GM12878 (cell line): ENCODE measurements around the gene TYK2.
A peak's percentile ranks its signal among the peaks of the same experiment; 100 is the strongest.

ENCODE experiments used
- ASH2L ChIP-seq: fragments of 300-600, 200-600 bp; sonication (generic); IDR thresholded peaks from 2 replicates; pipeline ENCODE4 v1.6.1; 2017; ENCODE audit warnings: low read depth, mild to moderate bottlenecking, borderline replicate concordance
- BCL11A ChIP-seq: IDR thresholded peaks from 2 replicates; pipeline ENCODE4 v1.6.1; 2011; ENCODE audit warnings: low read depth, low read length
- CTCF ChIP-seq, 3 experiments: IDR thresholded peaks in 2 of 3; conservative IDR thresholded peaks in 1 of 3; 2 replicates each; pipeline ENCODE4 v1.5.1; 2011; ENCODE audit warnings: low read depth in 3 of 3, low read length in 3 of 3, mild to moderate bottlenecking in 3 of 3, control low read depth in 2 of 3, moderate library complexity in 2 of 3, inconsistent platforms in 1 of 3, mixed read lengths in 1 of 3; ENCODE audit not compliant: control insufficient read depth in 2 of 3, insufficient read depth in 1 of 3; ENCODE audit errors: extremely low read depth in 1 of 3
- EGR1 ChIP-seq, 2 experiments: IDR thresholded peaks; 1 replicate in 1 of 2; 2 replicates in 1 of 2; pipeline ENCODE4 v1.6.1; 2011 to 2012; ENCODE audit warnings: low read depth in 2 of 2, low read length in 2 of 2, borderline replicate concordance in 1 of 2, mild to moderate bottlenecking in 1 of 2, moderate library complexity in 1 of 2
- ESRRA ChIP-seq: IDR thresholded peaks from 2 replicates; pipeline ENCODE4 v1.6.1; 2012; ENCODE audit warnings: mild to moderate bottlenecking, low read length, improper control_type of control experiment
- FOS ChIP-seq: IDR thresholded peaks from 3 replicates; pipeline ENCODE4 v1.6.1; 2011; ENCODE audit warnings: borderline replicate concordance; ENCODE audit not compliant: insufficient read length; ENCODE audit errors: extremely low read depth
- MEF2A ChIP-seq: IDR thresholded peaks from 2 replicates; pipeline ENCODE4 v1.6.1; 2011; ENCODE audit warnings: low read depth, mild to moderate bottlenecking, low read length, moderate library complexity; ENCODE audit not compliant: insufficient read depth
- NFIC ChIP-seq: IDR thresholded peaks from 2 replicates; pipeline ENCODE4 v1.6.1; 2012; ENCODE audit warnings: low read depth, mild to moderate bottlenecking, inconsistent platforms, low read length, moderate library complexity
- POLR2A ChIP-seq: IDR thresholded peaks from 2 replicates; pipeline ENCODE4 v1.6.1; 2011; ENCODE audit warnings: low read depth, mild to moderate bottlenecking, low read length
- POLR2AphosphoS2 ChIP-seq: IDR thresholded peaks from 2 replicates; pipeline ENCODE4 v1.6.1; 2011; ENCODE audit warnings: low read depth, mild to moderate bottlenecking, low read length, improper control_type of control experiment, moderate library complexity
- SMC3 ChIP-seq: IDR thresholded peaks from 2 replicates; pipeline ENCODE4 v1.6.1; 2011; ENCODE audit warnings: low read length, improper control_type of control experiment, borderline replicate concordance
- SPI1 ChIP-seq: IDR thresholded peaks from 2 replicates; pipeline ENCODE4 v1.6.1; 2011; ENCODE audit warnings: low read depth, mild to moderate bottlenecking, low read length, moderate library complexity, borderline replicate concordance; ENCODE audit not compliant: insufficient read depth
- SUZ12 ChIP-seq: fragments of 200-600 bp; sonication (generic); IDR thresholded peaks from one replicate; pipeline ENCODE4 v1.6.1; 2018; ENCODE audit warnings: antibody characterized with exemption, mild to moderate bottlenecking; ENCODE audit not compliant: unreplicated experiment

- TF ChIP-seq CTCF (IDR thresholded peaks at IDR 0.05 in 2 of 3, conservative IDR thresholded peaks at IDR 0.05 in 1 of 3; ENCODE audit: control insufficient read depth in 2 of 3, extremely low read depth in 1 of 3, insufficient read depth in 1 of 3, low read depth in 3 of 3, low read length in 3 of 3) (no peak), SPI1 (no peak), SUZ12 (no peak), SMC3 (no peak), BCL11A (no peak), NFIC (no peak), POLR2AphosphoS2 (no peak), EGR1 (IDR thresholded peaks at IDR 0.05; ENCODE audit: borderline replicate concordance in 1 of 2, low read depth in 2 of 2, low read length in 2 of 2) (no peak), POLR2A (peak; percentile 65), MEF2A (no peak), ESRRA (no peak), ASH2L (no peak), FOS (no peak)
Measured at GRCh38 chr19:10361569-10362011, 18.8 kb downstream of the TYK2 start.
